Measurements from ENCODE around the gene FAM177B.
"Not testable (repeated sequence)": the region's sequence is repeated elsewhere in the genome, so short reads cannot be mapped to it uniquely, and the experiment has no call there.

FAM177B gene

DNA sequence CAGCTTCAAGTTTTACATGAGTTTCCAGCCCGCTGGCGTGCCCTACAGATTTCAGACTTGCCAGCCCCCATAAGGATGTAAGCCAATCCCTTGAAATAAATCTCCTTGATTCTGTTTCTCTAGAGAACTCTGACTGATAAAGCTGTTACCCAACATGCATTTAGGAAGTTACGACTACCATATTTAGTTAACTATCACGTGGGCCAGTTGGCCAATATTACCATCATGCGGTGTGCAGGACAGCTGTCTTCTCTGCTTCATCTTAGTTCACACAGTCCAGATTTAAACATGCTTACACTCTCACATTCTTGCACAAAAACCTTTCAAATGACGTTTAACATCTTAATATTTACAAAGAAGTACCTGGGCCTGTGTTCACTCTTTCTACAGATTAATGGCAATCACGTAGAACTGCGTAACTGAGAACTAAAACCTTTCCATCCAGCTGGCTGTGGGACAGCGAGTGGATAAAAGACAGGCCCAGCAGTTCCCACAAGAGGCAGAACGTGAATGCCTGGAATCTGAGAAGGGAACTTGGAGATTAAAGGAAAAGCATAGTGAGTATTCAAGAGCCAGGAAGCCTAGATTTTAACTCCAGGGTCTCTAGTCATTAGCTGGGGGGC lies 20.8 kb downstream of the FAM177B start:
- Histone ChIP-seq H4K20me1 (ENCODE audit: insufficient read depth, low read length) (no peaks in the 10 kb centered on the region), H3K4me1 (ENCODE audit: low read length) (no peaks in the 10 kb centered on the region), H3K36me3 (replicated peaks; ENCODE audit: insufficient read depth, low read length) (no peaks in the 10 kb centered on the region), H3K4me3 (ENCODE audit: low read length) (no peak overlapping the region), H3K79me2 (ENCODE audit: low read length) (no peaks in the 10 kb centered on the region), H3K9me2 (replicated peaks; ENCODE audit: insufficient read depth, low read length) (no peaks in the 10 kb centered on the region), H3K4me2 (ENCODE audit: low read depth, low read length) (no peak overlapping the region), H3K9me3 (replicated peaks; ENCODE audit: insufficient read depth, low read length) (no peaks in the 10 kb centered on the region), H3F3A (ENCODE audit: insufficient read depth, low read length) (no peaks in the 10 kb centered on the region), H3K27me3 (replicated peaks; ENCODE audit: insufficient read depth, low read length) (no peaks in the 10 kb centered on the region), H3K9ac (ENCODE audit: low read length) (no peak overlapping the region), H3K27ac (ENCODE audit: low read length) (no peak overlapping the region), H2AFZ (ENCODE audit: low read length) (no peak overlapping the region)
- TF ChIP-seq EZH2 (optimal IDR thresholded peaks at IDR 0.05; ENCODE audit: low read depth, low read length) (no peak), CTCF (IDR thresholded peaks at IDR 0.05; ENCODE audit: low read length) (no peak), EZH2phosphoT487 (IDR thresholded peaks at IDR 0.05; ENCODE audit: low read length) (no peak)
- no peak for DNase-seq

GRCh38 chr1:222759451-222760035 lies 22.5 kb downstream of the FAM177B start:
- DNase-seq: no peak
- Histone ChIP-seq H3F3A (ENCODE audit: insufficient read depth, low read length) (no peaks in the 10 kb centered on the region), H3K9me2 (replicated peaks; ENCODE audit: insufficient read depth, low read length) (no peaks in the 10 kb centered on the region)

DNA sequence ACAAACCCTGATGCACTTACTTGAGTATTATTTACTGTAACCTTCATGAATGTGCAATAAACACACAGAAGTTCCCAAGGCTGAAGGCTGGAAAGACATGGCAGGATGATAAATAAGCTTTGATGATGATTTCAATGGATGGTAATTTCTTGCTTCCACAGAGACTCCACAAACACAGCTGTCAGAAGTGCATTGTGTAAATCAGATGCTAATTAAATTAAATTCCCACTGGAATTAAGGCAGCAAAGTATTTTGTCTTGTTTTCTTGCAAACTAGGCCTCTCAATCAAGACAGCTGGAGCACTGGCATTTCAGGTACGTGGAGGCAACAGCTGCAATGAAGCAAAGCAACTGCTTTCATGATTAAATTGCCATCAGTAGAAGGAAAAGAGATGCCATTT lies 24.1 kb downstream of the FAM177B start:
- Histone ChIP-seq H3K4me1 (ENCODE audit: low read length) (no peaks in the 10 kb centered on the region), H3K27ac (ENCODE audit: low read length) (no peak overlapping the region), H3F3A (ENCODE audit: insufficient read depth, low read length) (no peaks in the 10 kb centered on the region), H2AFZ (ENCODE audit: low read length) (no peak overlapping the region), H3K36me3 (replicated peaks; ENCODE audit: insufficient read depth, low read length) (no peaks in the 10 kb centered on the region), H3K79me2 (ENCODE audit: low read length) (no peaks in the 10 kb centered on the region), H3K9me2 (replicated peaks; ENCODE audit: insufficient read depth, low read length) (no peaks in the 10 kb centered on the region), H3K4me2 (ENCODE audit: low read depth, low read length) (no peak overlapping the region), H3K9me3 (replicated peaks; ENCODE audit: insufficient read depth, low read length) (no peaks in the 10 kb centered on the region), H3K4me3 (ENCODE audit: low read length) (no peak overlapping the region), H4K20me1 (ENCODE audit: insufficient read depth, low read length) (no peaks in the 10 kb centered on the region), H3K27me3 (replicated peaks; ENCODE audit: insufficient read depth, low read length) (no peaks in the 10 kb centered on the region), H3K9ac (ENCODE audit: low read length) (no peak overlapping the region)
- no peak for DNase-seq
- no peak for TF ChIP-seq CTCF (IDR thresholded peaks at IDR 0.05; ENCODE audit: low read length)

More at GRCh38 chr1:222759451-222760035, 22.5 kb downstream of the FAM177B start:
- no peak overlapping the region for H3K9ac ChIP-seq (ENCODE audit: low read length)
- H3K4me1 ChIP-seq (ENCODE audit: low read length): no peaks in the 10 kb centered on the region
- H3K27me3 ChIP-seq (replicated peaks; ENCODE audit: insufficient read depth, low read length): no peaks in the 10 kb centered on the region
- no peaks in the 10 kb centered on the region for H3K79me2 ChIP-seq (ENCODE audit: low read length)
- no peak overlapping the region for H2AFZ ChIP-seq (ENCODE audit: low read length)
- no peak overlapping the region for H3K4me2 ChIP-seq (ENCODE audit: low read depth, low read length)
- H3K27ac ChIP-seq (ENCODE audit: low read length): no peak overlapping the region
- H3K9me3 ChIP-seq (replicated peaks; ENCODE audit: insufficient read depth, low read length): no peaks in the 10 kb centered on the region
- H4K20me1 ChIP-seq (ENCODE audit: insufficient read depth, low read length): no peaks in the 10 kb centered on the region
- H3K36me3 ChIP-seq (replicated peaks; ENCODE audit: insufficient read depth, low read length): no peaks in the 10 kb centered on the region
- TF ChIP-seq CTCF (IDR thresholded peaks at IDR 0.05; ENCODE audit: low read length) (no peak), EZH2phosphoT487 (IDR thresholded peaks at IDR 0.05; ENCODE audit: low read length) (no peak), EZH2 (optimal IDR thresholded peaks at IDR 0.05; ENCODE audit: low read depth, low read length) (no peak)
- H3K4me3 ChIP-seq (ENCODE audit: low read length): no peak overlapping the region

- not testable (repeated sequence) for H3K36me3 ChIP-seq (replicated peaks; ENCODE audit: insufficient read depth, low read length); H3F3A ChIP-seq (ENCODE audit: insufficient read depth, low read length); DNase-seq; H3K4me1 ChIP-seq (ENCODE audit: low read length); H3K9ac ChIP-seq (ENCODE audit: low read length); H4K20me1 ChIP-seq (ENCODE audit: insufficient read depth, low read length); H3K9me2 ChIP-seq (replicated peaks; ENCODE audit: insufficient read depth, low read length); H3K27me3 ChIP-seq (replicated peaks; ENCODE audit: insufficient read depth, low read length); H2AFZ ChIP-seq (ENCODE audit: low read length); H3K4me3 ChIP-seq (ENCODE audit: low read length); H3K4me2 ChIP-seq (ENCODE audit: low read depth, low read length); H3K79me2 ChIP-seq (ENCODE audit: low read length); H3K27ac ChIP-seq (ENCODE audit: low read length); H3K9me3 ChIP-seq (replicated peaks; ENCODE audit: insufficient read depth, low read length)
Observed at GRCh38 chr1:222762178-222762577, 25.2 kb downstream of the FAM177B start.
